Measurements from ENCODE around the gene KLK8. TPM values are rescaled to one million over a fixed set of nuclear protein-coding genes. Genes with fewer than 3 reads are reported as not detected.
"Not testable (repeated sequence)": the region's sequence is repeated elsewhere in the genome, so short reads cannot be mapped to it uniquely, and the experiment has no call there.

The KLK8 gene
- total RNA-seq, 1 donor from 2014 or later: not detected

DNA sequence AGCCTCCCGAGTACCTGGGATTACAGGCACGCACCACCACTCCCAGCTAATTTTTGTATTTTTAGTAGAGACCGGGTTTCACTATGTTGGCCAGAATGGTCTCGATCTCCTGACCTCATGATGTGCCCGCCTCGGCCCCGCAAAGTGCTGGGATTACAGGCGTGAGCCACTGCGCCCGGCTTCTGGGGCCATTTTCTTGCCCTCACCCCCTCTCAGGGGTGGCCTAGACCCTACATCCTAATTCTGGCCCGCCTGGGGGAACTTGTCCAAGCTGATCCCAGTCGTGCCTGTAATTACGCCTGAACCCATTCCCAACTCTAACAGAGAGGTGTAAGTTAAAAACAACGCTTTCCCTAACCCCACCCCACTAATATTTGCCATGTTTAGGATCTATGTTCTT, 17.0 kb downstream of the KLK8 start:
- peaks cover 18% of the 10 kb centered on the region for H3K27me3 Mint-ChIP-seq
- not testable (repeated sequence) for DNase-seq

DNA sequence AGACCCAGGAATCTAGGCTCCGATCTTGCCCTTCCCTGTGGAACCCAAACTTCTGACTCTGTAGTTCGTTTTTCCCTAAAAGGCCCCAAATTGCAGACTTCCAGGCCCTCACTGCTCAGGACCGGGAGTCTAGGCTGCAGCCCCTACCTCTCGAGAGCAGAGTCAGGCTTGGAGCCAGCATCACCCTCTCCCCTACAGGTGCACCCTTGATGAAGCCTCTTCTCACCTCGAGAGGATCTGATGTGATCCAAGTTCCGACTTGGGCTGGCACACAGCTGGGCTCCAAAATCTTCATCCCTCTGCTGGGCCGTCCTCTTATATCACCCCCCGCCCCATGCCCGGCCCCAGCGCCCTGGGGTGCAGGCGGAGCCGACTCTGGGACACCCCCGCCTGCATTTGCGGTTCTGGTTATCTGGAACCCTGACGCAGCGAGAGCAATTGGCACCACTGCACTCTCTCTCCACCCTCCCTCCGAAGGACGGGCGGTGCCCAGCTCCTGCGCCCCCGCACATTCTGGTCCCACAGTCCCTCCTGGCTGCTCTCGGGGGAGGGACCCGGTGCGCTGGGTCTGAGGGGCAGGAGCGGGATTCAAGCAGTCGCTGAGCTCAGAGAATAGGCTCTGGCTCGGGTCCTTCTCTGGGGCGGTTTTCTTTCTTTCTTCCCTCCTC, 17.6 kb downstream of the KLK8 start, which contains the start of gene KLK7:
Gene KLK7 (minus strand): TSS at position 293 of the 668 bp plus-strand sequence. CDS start 1,518 bp downstream, outside the sequence.
- Mint-ChIP-seq H3K36me3 (ENCODE audit: low read depth) (no peaks in the 10 kb centered on the region), H3K4me3 (no peak within 1 kb of the TSS), H3K9me3 (no peaks in the 10 kb centered on the region), H3K4me1 (no peaks in the 10 kb centered on the region), H3K27me3 (peaks cover 20% of the 10 kb centered on the region), H3K27ac (no peak within 1 kb of the TSS)
- intact Hi-C loops (cut with micrococcal nuclease): no loop called here
- no peak for DNase-seq

More for the DNA sequence above, 17.0 kb downstream of the KLK8 start:
- H3K9me3 Mint-ChIP-seq; H3K36me3 Mint-ChIP-seq (ENCODE audit: low read depth); H3K27ac Mint-ChIP-seq; H3K4me1 Mint-ChIP-seq; intact Hi-C loops (cut with micrococcal nuclease); H3K4me3 Mint-ChIP-seq: not testable (repeated sequence)

- H3K36me3 Mint-ChIP-seq (ENCODE audit: low read depth): no peaks in the 10 kb centered on the region
- intact Hi-C loops (cut with micrococcal nuclease): no loop called here
- H3K4me1 Mint-ChIP-seq: no peaks in the 10 kb centered on the region
- H3K4me3 Mint-ChIP-seq: no peak overlapping the region
- no peaks in the 10 kb centered on the region for H3K9me3 Mint-ChIP-seq
- H3K27ac Mint-ChIP-seq: no peak overlapping the region
- peaks cover 20% of the 10 kb centered on the region for H3K27me3 Mint-ChIP-seq
- no peak for DNase-seq
Measured at GRCh38 chr19:50982186-50982585, 19.2 kb downstream of the KLK8 start.

DNA sequence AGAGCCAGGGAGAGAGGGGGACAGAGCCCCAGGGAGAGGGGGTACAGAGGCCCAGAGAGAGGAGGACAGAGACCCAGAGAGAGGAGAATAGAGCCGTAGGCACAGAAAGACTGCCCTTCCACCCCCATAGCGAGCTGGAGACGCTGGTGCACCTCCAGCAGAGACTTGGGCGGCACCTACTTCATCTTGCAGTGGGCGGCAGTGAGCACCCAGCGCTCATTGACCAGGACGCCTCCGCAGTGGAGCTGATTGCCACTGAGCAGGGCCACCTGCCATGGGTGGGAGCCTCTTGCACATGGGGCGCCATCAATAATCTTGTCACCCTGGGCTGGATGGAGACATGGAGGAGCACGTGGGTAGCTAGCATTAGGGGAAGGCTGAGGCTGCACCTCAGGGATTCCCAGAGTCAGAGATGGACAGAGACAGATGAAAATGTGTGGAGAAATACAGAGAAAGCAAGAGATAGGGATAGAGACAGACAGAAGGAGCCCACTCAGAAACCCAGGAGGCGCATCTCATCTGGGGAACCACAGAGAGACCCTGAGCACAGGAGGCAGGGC, 19.7 kb downstream of the KLK8 start:
- Mint-ChIP-seq H3K9me3 (no peaks in the 10 kb centered on the region), H3K36me3 (ENCODE audit: low read depth) (no peaks in the 10 kb centered on the region), H3K27me3 (peaks cover 20% of the 10 kb centered on the region), H3K27ac (no peak overlapping the region), H3K4me1 (no peaks in the 10 kb centered on the region), H3K4me3 (no peak overlapping the region)
- intact Hi-C loops (cut with micrococcal nuclease): no loop called here
- no peak for DNase-seq

GRCh38 chr19:50980208-50980607, 21.2 kb downstream of the KLK8 start:
- Mint-ChIP-seq H3K9me3 (no peaks in the 10 kb centered on the region), H3K4me1 (no peaks in the 10 kb centered on the region), H3K27me3 (peaks cover 17% of the 10 kb centered on the region), H3K4me3 (no peak overlapping the region), H3K36me3 (ENCODE audit: low read depth) (no peaks in the 10 kb centered on the region), H3K27ac (no peak overlapping the region)
- DNase-seq: no peak
- intact Hi-C loops (cut with micrococcal nuclease): no loop called here

- H3K4me3 Mint-ChIP-seq: no peak overlapping the region
- H3K27me3 Mint-ChIP-seq: peaks cover 14% of the 10 kb centered on the region
- H3K27ac Mint-ChIP-seq: no peak overlapping the region
- H3K36me3 Mint-ChIP-seq (ENCODE audit: low read depth): no peaks in the 10 kb centered on the region
- H3K9me3 Mint-ChIP-seq: no peaks in the 10 kb centered on the region
- H3K4me1 Mint-ChIP-seq: no peaks in the 10 kb centered on the region
- intact Hi-C loops (cut with micrococcal nuclease): no loop called here
- no peak for DNase-seq
Measured at GRCh38 chr19:50979758-50980157, 21.6 kb downstream of the KLK8 start.

GRCh38 chr19:50978772-50979390, 22.5 kb downstream of the KLK8 start:
- H3K4me3 Mint-ChIP-seq: no peak overlapping the region
- H3K4me1 Mint-ChIP-seq: no peaks in the 10 kb centered on the region

GRCh38 chr19:50977626-50978025, 23.8 kb downstream of the KLK8 start:
- Mint-ChIP-seq H3K9me3 (no peaks in the 10 kb centered on the region), H3K4me1 (no peaks in the 10 kb centered on the region), H3K27me3 (peaks cover 11% of the 10 kb centered on the region), H3K4me3 (no peak overlapping the region), H3K36me3 (ENCODE audit: low read depth) (no peaks in the 10 kb centered on the region), H3K27ac (no peak overlapping the region)
- no peak for DNase-seq
- intact Hi-C loops (cut with micrococcal nuclease): no loop called here

More at GRCh38 chr19:50978772-50979390, 22.5 kb downstream of the KLK8 start:
- intact Hi-C loops (cut with micrococcal nuclease): no loop called here
- Mint-ChIP-seq H3K27me3 (peaks cover 12% of the 10 kb centered on the region), H3K27ac (no peak overlapping the region), H3K36me3 (ENCODE audit: low read depth) (no peaks in the 10 kb centered on the region), H3K9me3 (no peaks in the 10 kb centered on the region)
- no peak for DNase-seq

DNA sequence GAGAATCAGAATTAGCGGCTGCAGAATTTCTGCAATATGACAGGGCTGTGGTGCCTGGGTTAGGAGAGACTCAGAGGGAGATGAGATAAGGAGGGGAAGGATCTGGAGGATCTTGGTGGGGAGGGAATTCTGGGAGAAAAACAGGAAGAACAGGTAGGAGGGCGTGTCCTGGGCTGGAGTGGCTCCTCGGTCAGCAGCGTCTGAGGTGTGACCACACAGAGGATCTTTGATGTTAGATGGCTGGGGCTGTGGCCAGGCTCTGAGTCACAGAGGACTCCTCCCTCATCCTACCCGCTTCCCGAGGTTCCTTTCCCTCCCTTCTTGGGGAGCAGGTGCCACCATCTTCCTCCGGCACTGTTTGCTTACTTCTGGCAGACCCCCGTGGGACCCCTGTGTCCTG, 25.6 kb downstream of the KLK8 start:
- no peak overlapping the region for H3K27ac Mint-ChIP-seq
- H3K27me3 Mint-ChIP-seq: peaks cover 7% of the 10 kb centered on the region
- intact Hi-C loops (cut with micrococcal nuclease): no loop called here
- H3K4me3 Mint-ChIP-seq: no peak overlapping the region
- H3K36me3 Mint-ChIP-seq (ENCODE audit: low read depth): no peaks in the 10 kb centered on the region
- H3K9me3 Mint-ChIP-seq: no peaks in the 10 kb centered on the region
- H3K4me1 Mint-ChIP-seq: no peaks in the 10 kb centered on the region
- no peak for DNase-seq

DNA sequence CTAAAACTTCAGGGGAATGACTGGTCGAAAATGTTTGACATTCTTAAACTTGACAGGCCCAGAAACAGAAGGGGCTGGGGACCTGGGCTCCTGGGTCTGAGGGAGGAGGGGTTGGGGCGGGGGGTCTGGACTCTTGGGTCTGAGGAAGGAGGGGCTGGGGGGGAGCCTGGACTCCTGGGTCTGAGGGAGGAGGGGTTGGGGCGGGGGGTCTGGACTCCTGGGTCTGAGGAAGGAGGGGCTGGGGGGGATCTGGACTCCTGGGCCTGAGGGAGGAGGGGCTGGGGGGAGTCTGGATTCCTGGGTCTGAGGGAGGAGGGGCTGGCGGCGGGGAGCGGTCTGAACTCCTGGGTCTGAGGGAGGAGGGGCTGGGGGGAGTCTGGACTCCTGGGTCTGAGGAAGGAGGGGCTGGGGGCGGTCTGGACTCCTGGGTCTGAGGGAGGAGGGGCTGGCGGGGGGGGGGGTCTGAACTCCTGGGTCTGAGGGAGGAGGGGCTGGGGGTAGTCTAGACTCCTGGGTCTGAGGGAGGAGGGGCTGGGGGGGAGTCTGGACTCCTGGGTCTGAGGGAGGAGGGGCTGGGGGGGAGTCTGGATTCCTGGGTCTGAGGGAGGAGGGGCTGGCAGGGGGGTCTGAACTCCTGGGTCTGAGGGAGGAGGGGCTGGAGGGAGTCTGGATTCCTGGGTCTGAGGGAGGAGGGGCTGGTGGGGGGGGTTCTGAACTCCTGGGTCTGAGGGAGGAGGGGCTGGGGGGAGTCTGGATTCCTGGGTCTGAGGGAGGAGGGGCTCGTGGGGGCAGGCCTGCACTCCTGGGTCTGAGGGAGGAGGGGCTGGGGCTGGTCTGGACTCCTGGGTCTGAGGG, 26.5 kb downstream of the KLK8 start:
- intact Hi-C loops (cut with micrococcal nuclease): no loop called here
- Mint-ChIP-seq H3K9me3 (no peaks in the 10 kb centered on the region), H3K27me3 (peaks cover 7% of the 10 kb centered on the region), H3K4me3 (no peak overlapping the region), H3K27ac (no peak overlapping the region), H3K36me3 (ENCODE audit: low read depth) (no peaks in the 10 kb centered on the region), H3K4me1 (no peaks in the 10 kb centered on the region)
- no peak for DNase-seq

DNA sequence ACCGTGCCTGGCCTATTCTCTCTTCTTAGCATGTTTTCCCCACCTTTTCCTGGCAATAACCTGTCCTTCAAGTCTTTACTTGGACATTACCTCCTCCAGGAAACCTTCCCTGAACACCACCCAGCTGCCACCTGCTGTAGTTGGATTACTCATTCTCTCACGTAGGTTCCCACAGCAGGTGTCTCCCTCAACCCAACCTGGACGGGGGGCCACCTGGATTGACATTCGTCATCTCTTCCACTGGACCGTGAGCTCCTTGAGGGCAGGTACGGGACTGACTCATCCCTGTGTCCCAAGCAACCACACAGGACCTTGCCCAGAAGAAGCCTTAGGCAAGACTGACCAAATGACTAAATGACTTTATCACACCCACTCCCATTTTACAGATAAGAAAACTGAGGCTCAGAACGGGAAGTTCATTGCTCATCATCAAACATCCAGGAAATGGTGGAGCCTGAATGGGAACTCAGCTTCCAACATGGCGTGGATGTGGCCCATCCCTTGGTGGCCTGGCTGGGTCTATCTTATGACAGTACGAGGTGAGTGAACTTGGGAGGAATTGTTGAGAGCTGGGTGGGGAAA, 28.5 kb downstream of the KLK8 start:
- DNase-seq: no peak
- H3K4me3 Mint-ChIP-seq: no peak overlapping the region
- no peak overlapping the region for H3K27ac Mint-ChIP-seq
- H3K27me3 Mint-ChIP-seq: peaks cover 7% of the 10 kb centered on the region
- H3K4me1 Mint-ChIP-seq: no peaks in the 10 kb centered on the region
- H3K9me3 Mint-ChIP-seq: no peaks in the 10 kb centered on the region
- intact Hi-C loops (cut with micrococcal nuclease): no loop called here
- no peaks in the 10 kb centered on the region for H3K36me3 Mint-ChIP-seq (ENCODE audit: low read depth)

- H3K27me3 Mint-ChIP-seq; intact Hi-C loops (cut with micrococcal nuclease); H3K4me1 Mint-ChIP-seq; H3K4me3 Mint-ChIP-seq; H3K27ac Mint-ChIP-seq; DNase-seq; H3K36me3 Mint-ChIP-seq (ENCODE audit: low read depth); H3K9me3 Mint-ChIP-seq: not testable (repeated sequence)
Measured at GRCh38 chr19:50969810-50970209, 31.6 kb downstream of the KLK8 start.

GRCh38 chr19:50969413-50969760, 32.0 kb downstream of the KLK8 start, which contains the start of gene KLK6:
Gene KLK6 (minus strand): TSS chr19:50969591. CDS start chr19:50968104, 1,487 bp downstream.
- Mint-ChIP-seq H3K27me3 (peaks cover 6% of the 10 kb centered on the region), H3K27ac (no peak within 1 kb of the TSS), H3K36me3 (ENCODE audit: low read depth) (no peaks in the 10 kb centered on the region), H3K4me3 (no peak within 1 kb of the TSS), H3K4me1 (no peaks in the 10 kb centered on the region), H3K9me3 (no peaks in the 10 kb centered on the region)
- DNase-seq: no peak
- intact Hi-C loops (cut with micrococcal nuclease): no loop called here

All from activated CD4-positive, alpha-beta T cell treated with anti-CD3 and anti-CD28 coated beads, Interleukin-2, amount 10 ng/mL, durations not matched to agents 24 days and 14 days (primary cell).